Gastroesophageal sphincter (tissue), 3 donors: ENCODE measurements around the gene GRHL3.

Source experiments
- CTCF ChIP-seq, 4 experiments: fragments of 200-600 bp in 2 of 4; fragments of 450-650 bp in 2 of 4; sonication (generic) in 1 of 4; IDR thresholded peaks; one replicate each; pipeline ENCODE4 v1.5.1; 2017 to 2019; ENCODE audit warnings: antibody characterized with exemption in 4 of 4, mild to moderate bottlenecking in 2 of 4, moderate library complexity in 2 of 4
- POLR2A ChIP-seq, 2 donors: fragments of 450-650 bp; IDR thresholded peaks; one replicate each; pipeline ENCODE4 v1.6.1; 2017; ENCODE audit warnings: antibody characterized with exemption in 2 of 2, mild to moderate bottlenecking in 2 of 2, moderate library complexity in 1 of 2
- POLR2AphosphoS5 ChIP-seq: sonication (generic); formaldehyde crosslinking; IDR thresholded peaks from one replicate; pipeline ENCODE4 v1.6.1; 2017; ENCODE audit warnings: antibody characterized with exemption

DNA sequence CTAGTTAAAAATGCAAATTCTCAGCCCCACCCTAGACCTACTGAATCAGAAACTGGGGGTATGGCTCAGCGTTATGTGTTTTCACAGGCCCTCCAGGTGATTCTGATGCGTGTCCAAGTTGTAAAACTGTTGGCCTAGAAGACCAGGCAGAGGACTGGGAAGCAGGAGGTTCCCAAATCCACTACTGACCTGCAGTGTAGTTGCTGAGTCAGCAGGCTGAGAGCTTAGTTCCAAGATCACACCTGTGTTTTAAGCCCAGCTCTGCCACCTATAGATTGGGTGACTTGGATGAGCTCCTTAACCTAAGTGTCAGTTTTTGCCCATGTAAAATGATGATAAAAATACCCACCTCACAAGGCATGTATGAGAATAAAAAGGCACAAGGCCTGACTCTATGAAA lies 4.1 kb downstream of the GRHL3 start:
- no peak for TF ChIP-seq CTCF (IDR thresholded peaks at IDR 0.05)
- no peak for TF ChIP-seq POLR2A (IDR thresholded peaks at IDR 0.05)
- no peak for TF ChIP-seq POLR2AphosphoS5
